Measurements from ENCODE around the gene GFER.

GFER gene

DNA sequence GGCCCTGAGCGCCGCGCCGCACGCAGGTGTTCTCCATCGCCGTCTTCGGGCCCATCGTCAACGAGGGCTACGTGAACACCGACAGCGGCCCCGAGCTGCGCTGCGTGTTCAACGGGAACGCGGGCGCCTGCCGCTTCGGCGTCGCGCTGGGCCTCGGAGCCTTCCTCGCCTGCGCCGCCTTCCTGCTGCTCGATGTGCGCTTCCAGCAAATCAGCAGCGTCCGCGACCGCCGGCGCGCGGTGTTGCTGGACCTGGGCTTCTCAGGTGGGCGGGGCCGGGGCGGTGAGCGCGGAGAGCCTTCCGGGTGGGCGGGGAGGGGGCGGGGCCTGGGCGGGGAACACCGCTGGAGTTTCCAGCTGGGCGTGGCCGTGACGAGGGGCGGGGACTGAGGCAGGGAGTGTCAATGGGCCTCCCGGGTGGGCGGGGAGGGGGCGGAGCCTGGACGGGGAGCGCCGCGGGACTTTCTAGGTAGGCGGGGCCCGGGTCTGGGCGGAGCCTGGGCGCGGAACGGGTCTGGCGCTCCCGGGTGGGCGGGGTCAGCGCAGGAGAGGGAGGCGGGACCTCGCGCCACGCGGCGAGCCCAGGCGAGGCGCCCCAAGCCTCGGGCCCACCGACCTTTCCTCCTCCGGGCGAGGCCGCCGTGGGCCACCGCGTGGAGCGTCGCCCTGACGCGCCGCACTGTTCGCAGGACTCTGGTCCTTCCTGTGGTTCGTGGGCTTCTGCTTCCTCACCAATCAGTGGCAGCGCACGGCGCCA lies 8.1 kb downstream of the GFER start:
- H3K36me3 ChIP-seq (ENCODE audit: insufficient read depth, low read length): peaks cover 6% of the 10 kb centered on the region; the same call in 1 of the 2 replicates
- no peaks in the 10 kb centered on the region for H3K9me3 ChIP-seq (ENCODE audit: insufficient read depth, low read length, severe bottlenecking)
- no peak overlapping the region for H2AFZ ChIP-seq (ENCODE audit: low read depth, low read length)
- no peak overlapping the region for H3K4me3 ChIP-seq (ENCODE audit: low read depth in 1 of 2, low read length in 2 of 2)
- H3K9ac ChIP-seq (ENCODE audit: low read depth, low read length): no peak overlapping the region
- H3K27ac ChIP-seq (ENCODE audit: low read length): no peak overlapping the region
- H4K20me1 ChIP-seq (ENCODE audit: insufficient read depth, low read length): 0 out of 2 replicates have a peak, but pooled peaks cover 5% of the 10 kb centered on the region
- no peak overlapping the region for H3K4me2 ChIP-seq (ENCODE audit: insufficient read depth, low read length)
- no peaks in the 10 kb centered on the region for H3K4me1 ChIP-seq (ENCODE audit: insufficient read depth, low read length)
- TF ChIP-seq EZH2 (IDR thresholded peaks at IDR 0.05; ENCODE audit: borderline replicate concordance, low read depth, low read length, severe bottlenecking): no peak
- TF ChIP-seq, protein P1, sequence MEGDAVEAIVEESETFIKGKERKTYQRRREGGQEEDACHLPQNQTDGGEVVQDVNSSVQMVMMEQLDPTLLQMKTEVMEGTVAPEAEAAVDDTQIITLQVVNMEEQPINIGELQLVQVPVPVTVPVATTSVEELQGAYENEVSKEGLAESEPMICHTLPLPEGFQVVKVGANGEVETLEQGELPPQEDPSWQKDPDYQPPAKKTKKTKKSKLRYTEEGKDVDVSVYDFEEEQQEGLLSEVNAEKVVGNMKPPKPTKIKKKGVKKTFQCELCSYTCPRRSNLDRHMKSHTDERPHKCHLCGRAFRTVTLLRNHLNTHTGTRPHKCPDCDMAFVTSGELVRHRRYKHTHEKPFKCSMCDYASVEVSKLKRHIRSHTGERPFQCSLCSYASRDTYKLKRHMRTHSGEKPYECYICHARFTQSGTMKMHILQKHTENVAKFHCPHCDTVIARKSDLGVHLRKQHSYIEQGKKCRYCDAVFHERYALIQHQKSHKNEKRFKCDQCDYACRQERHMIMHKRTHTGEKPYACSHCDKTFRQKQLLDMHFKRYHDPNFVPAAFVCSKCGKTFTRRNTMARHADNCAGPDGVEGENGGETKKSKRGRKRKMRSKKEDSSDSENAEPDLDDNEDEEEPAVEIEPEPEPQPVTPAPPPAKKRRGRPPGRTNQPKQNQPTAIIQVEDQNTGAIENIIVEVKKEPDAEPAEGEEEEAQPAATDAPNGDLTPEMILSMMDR (IDR thresholded peaks at IDR 0.05; ENCODE audit: borderline replicate concordance, extremely low read depth, low read length, poor library complexity, severe bottlenecking): no peak
- H3K27me3 ChIP-seq (ENCODE audit: insufficient read depth, low read length, poor library complexity): no peaks in the 10 kb centered on the region
- DNase-seq (no peak), ATAC-seq (ENCODE audit: insufficient read depth, low read depth) (no peak)
- H3K79me2 ChIP-seq (ENCODE audit: insufficient read depth, low read length): no peaks in the 10 kb centered on the region

DNA sequence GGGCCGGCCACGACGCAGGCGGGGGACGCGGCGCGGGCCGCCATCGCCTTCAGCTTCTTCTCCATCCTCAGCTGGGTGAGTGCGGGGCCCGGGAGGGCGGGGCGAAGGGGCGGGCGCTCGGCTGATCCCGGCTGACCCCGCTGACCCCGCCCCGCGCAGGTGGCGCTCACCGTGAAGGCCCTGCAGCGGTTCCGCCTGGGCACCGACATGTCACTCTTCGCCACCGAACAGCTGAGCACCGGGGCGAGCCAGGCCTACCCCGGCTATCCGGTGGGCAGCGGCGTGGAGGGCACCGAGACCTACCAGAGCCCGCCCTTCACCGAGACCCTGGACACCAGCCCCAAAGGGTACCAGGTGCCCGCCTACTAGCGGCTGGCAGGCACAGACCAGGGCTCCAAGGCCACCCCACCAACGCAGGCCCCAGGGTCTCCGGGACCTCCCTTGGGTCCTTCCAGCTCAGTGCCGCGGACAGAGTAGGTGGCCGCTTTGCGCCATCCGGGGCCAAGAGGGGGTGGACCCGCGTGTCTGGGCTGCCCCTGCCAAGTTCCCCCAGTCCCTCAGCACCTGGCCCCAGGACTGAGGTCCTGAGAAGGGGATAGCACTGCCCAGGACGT lies 8.8 kb downstream of the GFER start:
- H2AFZ ChIP-seq (ENCODE audit: low read depth, low read length): no peak overlapping the region
- no peaks in the 10 kb centered on the region for H3K9me3 ChIP-seq (ENCODE audit: insufficient read depth, low read length, severe bottlenecking)
- no peak overlapping the region for H3K9ac ChIP-seq (ENCODE audit: low read depth, low read length)
- DNase-seq (no peak), ATAC-seq (ENCODE audit: insufficient read depth, low read depth) (no peak)
- no peaks in the 10 kb centered on the region for H3K4me1 ChIP-seq (ENCODE audit: insufficient read depth, low read length)
- no peaks in the 10 kb centered on the region for H3K79me2 ChIP-seq (ENCODE audit: insufficient read depth, low read length)
- H3K27ac ChIP-seq (ENCODE audit: low read length): no peak overlapping the region
- no peaks in the 10 kb centered on the region for H3K27me3 ChIP-seq (ENCODE audit: insufficient read depth, low read length, poor library complexity)
- 0 out of 2 replicates have a peak, but pooled peaks cover 5% of the 10 kb centered on the region for H4K20me1 ChIP-seq (ENCODE audit: insufficient read depth, low read length)
- H3K4me3 ChIP-seq (ENCODE audit: low read depth in 1 of 2, low read length in 2 of 2): no peak overlapping the region
- TF ChIP-seq, protein P1 (IDR thresholded peaks at IDR 0.05; ENCODE audit: borderline replicate concordance, extremely low read depth, low read length, poor library complexity, severe bottlenecking): no peak
- no peak for TF ChIP-seq EZH2 (IDR thresholded peaks at IDR 0.05; ENCODE audit: borderline replicate concordance, low read depth, low read length, severe bottlenecking)
- H3K36me3 ChIP-seq (ENCODE audit: insufficient read depth, low read length): peaks cover 10% of the 10 kb centered on the region
- H3K4me2 ChIP-seq (ENCODE audit: insufficient read depth, low read length): no peak overlapping the region

DNA sequence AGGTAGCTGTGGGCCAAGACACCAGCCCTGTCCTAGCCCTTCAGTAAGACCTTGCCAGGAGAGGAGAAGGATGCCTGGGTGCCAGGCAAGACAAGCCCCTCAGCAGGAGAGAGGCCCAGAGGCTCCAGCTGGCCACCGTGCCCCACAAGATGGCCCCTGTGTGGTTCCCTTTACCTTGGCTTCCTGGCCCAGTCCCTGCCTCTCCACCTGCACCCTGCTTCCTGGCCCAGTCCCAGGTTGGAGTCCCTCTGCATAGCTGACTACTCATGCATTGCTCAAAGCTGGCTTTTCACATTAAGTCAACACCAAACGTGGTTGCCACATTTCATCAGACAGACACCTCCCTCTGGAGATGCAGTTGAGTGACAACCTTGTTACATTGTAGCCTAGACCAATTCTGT lies 9.7 kb downstream of the GFER start:
- ATAC-seq (ENCODE audit: insufficient read depth, low read depth) (no peak), DNase-seq (no peak)
- Histone ChIP-seq H3K36me3 (ENCODE audit: insufficient read depth, low read length) (peaks cover 19% of the 10 kb centered on the region), H2AFZ (ENCODE audit: low read depth, low read length) (no peak overlapping the region), H3K4me2 (ENCODE audit: insufficient read depth, low read length) (no peak overlapping the region), H4K20me1 (ENCODE audit: insufficient read depth, low read length) (0 out of 2 replicates have a peak, but pooled peaks cover 5% of the 10 kb centered on the region), H3K9ac (ENCODE audit: low read depth, low read length) (no peak overlapping the region), H3K27ac (ENCODE audit: low read length) (no peak overlapping the region), H3K9me3 (ENCODE audit: insufficient read depth, low read length, severe bottlenecking) (no peaks in the 10 kb centered on the region), H3K4me1 (ENCODE audit: insufficient read depth, low read length) (no peaks in the 10 kb centered on the region), H3K27me3 (ENCODE audit: insufficient read depth, low read length, poor library complexity) (no peaks in the 10 kb centered on the region), H3K79me2 (ENCODE audit: insufficient read depth, low read length) (no peaks in the 10 kb centered on the region), H3K4me3 (ENCODE audit: low read depth in 1 of 2, low read length in 2 of 2) (no peak overlapping the region)
- TF ChIP-seq EZH2 (IDR thresholded peaks at IDR 0.05; ENCODE audit: borderline replicate concordance, low read depth, low read length, severe bottlenecking): no peak
- TF ChIP-seq, protein P1 (IDR thresholded peaks at IDR 0.05; ENCODE audit: borderline replicate concordance, extremely low read depth, low read length, poor library complexity, severe bottlenecking): no peak

All from DND-41 (cell line).